ENCODE results near the gene TMEM183A.
A peak's percentile ranks its signal among the peaks of the same experiment; 100 is the strongest.

TMEM183A gene

GRCh38 chr1:203033287-203033686 lies 26.1 kb downstream of the TMEM183A start:
- DNase-seq, result no peak

- DNase-seq, result no peak
These were observed 26.7 kb downstream of the TMEM183A start for GRCh38 chr1:203033917-203034316.

- no peak for DNase-seq
These were observed 27.4 kb downstream of the TMEM183A start for GRCh38 chr1:203034422-203035110.

DNA sequence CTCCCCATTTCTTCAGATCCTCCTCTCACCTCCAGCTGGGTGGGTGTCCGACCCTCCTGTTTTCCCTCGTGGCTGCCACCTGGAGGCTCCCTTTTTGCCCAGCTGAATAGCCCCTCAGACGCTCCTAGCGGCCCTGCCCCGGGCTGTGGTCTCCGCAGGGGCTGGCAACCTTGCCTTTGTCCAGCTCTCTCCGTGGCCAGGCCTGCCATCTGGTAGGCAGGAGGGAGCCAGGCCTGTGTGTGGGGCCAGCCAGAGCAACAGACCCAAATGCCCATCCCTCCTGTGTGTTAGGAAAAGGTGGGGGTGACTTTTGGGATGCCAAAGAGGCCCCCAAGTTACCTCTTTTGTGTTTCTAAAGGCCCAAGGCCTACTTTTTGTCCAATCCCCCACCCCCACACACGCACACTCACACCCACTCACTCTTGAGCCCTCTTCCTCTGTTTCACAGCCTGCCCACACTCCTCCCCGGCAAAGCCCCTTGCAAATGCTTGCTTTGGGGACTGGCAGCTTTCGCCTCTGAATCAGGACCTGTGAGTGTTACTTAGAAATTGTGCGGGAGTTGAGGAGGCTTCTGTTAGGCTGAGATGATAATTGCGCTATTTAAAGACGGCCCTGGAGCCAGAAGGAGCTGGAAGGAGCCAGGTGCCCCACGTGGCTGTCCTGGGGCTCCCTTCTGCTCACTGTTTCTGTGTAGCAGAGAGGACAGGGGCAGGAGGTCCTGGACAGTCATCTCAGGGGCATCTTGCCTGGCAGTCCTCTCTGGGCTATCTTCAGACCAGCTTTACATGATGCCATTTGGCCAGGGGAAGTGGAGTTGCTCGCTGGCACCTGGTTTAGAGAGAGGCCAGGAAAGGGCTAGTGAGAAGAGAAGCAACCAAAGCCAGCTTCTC lies 28.2 kb downstream of the TMEM183A start:
- DNase-seq, result no peak

GRCh38 chr1:203036135-203036534 lies 29.0 kb downstream of the TMEM183A start:
- DNase-seq, result no peak

DNA sequence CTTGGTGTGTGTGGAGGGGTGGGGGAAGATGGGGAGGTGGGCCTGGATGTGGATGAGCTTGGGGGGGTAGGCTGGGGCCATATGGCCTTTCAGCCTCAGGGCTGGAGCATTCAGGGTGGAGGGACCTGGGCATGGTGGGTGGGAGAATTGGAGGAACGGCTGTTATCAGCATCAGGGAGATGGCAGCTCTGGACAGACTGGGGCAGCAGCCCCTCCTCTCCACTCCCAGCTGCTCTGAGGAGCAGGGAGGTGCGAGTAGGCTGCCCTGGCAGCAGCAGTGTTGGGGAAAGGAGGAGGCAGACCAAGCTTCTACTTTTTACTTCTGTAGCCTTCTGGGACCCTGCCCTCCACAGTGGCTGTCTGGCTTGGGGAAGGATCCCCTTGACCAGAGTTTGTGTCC lies 29.4 kb downstream of the TMEM183A start:
- DNase-seq, result no peak

DNA sequence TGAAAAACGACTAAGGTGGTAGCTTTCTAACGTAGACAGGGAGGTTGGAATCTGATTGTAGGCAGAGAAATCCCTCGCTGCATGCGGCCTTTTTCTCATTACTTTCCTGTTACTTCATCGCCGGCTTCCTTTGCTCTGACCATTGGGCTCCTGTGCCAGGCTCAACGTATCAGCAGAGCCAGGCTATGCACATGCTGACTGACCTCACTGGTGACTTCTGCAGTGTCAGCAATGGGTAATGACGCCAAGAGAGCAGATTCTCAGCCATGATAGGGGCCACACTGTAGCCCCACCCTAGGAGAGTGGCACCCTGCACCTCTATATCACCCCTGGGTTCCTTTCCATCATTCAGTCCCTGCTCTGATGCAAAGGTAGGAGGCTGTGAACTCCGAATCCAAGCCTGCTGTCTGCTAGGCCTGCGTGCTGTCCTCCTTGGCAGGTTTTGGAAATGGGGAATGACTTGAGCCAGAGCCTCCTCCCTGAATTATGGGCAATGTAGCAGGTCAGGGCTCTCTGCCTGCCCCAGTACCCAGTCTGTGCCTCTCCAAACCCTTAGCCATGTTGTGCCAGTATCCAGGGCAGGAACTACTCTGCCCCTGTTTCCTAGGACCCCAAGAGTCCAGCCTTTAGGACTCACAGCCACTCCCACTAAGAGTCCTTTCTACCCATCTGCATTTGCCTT lies 30.5 kb downstream of the TMEM183A start:
- no peak for DNase-seq

DNA sequence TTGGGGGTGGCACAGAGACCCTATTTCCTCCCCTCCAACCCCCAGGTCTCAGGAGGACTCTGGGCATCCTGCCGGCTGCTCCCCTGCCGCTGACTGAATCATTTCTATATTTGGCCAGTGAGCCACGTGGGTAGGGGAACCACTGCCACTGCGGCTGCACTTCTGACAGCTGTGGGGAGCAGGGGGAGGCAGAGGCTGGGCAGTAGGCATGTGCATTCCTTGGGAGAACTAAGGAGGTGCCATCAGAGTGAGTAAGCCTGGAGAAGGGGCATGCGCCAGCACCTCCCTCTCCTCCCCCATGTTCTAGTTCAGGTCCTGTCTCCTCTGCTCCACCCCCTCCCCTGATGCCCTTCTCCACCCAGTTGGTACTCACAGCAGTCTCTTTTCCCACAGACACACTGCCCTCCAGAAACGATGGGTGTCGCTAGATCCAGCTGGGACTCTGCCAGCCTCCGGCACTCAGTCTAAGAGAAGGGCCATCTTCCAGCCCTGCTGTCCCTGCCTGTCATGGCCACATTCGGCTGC lies 31.1 kb downstream of the TMEM183A start:
- DNase-seq, result no peak

DNA sequence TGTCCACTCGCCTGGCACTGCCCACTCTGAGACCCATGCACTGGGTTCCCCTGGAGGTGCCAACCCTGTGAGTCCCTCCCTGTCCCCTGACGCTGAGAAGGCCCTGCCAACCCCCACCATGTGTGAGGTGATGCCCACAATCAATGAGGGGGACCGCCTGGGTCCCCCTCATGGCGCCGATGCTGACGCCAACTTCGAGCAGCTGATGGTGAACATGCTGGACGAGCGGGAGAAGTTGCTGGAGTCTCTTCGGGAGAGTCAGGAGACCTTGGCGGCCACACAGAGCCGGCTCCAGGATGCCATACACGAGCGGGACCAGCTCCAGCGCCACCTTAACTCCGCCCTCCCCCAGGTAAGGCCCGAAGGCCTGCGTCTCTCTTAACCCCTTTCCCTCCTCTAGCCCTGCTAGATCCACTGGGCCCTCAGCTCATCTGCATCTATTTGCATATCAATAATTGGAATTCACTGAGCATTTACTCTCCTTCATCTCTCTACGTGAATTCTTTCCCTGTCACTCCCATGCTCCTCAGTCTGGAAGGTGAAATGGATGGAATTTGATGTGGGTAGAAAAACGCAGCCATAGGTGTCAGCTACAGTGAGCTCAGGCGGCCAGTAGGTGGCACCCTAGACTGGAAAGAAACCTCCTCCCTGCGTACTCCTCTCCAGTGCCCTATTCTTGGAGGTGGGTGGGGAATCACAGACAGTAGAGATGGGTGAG lies 31.9 kb downstream of the TMEM183A start:
- peak; percentile 83 for DNase-seq

GRCh38 chr1:203039609-203040512 lies 32.7 kb downstream of the TMEM183A start:
- DNase-seq, result no peak

- no peak for DNase-seq
These were observed 33.5 kb downstream of the TMEM183A start for GRCh38 chr1:203040513-203041275.

DNA sequence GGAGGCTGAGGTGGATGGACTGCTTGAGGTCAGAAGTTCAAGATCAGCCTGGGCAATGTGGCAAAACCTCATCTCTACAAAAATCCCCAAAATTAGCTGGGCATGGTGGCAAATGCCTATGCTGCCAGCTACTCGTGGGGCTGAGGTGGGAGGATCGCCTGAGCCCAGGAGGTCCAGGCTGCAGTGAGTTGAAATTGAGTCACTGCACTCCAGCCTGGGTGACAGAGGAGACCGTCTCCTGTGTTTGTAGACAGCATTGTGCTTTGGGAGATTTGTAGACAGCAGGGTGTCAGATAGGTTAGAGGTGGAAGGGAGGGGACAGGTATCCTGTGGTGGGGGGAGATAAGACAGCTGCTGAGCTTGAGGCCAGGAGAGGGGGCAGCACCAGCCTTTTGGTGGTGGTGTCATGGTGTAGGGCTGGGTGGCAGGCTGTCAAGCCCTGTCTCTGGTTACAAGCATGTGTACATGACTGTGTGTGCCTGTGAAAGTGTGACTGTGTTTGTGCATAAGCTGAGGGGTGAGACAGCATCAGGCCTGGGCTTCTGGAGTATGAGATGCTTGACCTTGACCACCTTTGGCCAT lies 34.3 kb downstream of the TMEM183A start:
- no peak for DNase-seq

- no peak for DNase-seq
These were observed 36.8 kb downstream of the TMEM183A start for GRCh38 chr1:203043830-203044545.

- DNase-seq, result no peak
These were observed 37.5 kb downstream of the TMEM183A start for GRCh38 chr1:203044546-203045250.

GRCh38 chr1:203045336-203045735 lies 38.2 kb downstream of the TMEM183A start:
- DNase-seq, result no peak

GRCh38 chr1:203045821-203046594 lies 38.8 kb downstream of the TMEM183A start:
- no peak for DNase-seq

DNA sequence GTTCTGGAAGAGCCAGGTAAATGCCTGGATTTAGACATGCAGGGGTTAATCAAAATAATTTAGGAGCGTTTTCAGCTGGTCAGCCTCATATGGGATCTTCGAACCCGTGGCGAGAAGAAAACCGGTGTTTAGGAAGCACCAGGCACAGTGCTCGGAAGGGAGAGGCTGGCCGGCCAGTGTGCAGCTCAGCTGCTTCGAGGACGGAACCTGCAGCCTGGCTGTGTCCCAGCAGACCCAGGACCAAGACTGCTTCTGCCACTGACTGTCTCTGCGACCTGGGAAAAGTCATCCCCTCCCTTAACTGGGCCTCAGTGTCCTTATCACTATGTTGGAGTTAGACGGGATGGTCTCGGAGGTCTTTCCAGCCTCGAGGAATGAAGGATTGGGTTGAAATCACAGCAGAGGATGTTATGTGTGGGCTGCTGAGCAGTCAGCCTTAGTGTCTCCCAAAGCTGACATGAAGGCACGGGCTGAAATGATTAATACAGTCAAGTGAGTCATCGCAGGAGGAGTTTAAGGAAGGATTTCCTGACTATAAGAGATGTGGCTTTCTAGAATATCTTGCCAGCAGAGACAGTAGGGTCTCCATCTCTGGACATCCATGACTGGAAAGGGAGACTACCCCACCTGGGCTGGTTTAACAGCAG lies 39.9 kb downstream of the TMEM183A start:
- DNase-seq, result no peak

DNA sequence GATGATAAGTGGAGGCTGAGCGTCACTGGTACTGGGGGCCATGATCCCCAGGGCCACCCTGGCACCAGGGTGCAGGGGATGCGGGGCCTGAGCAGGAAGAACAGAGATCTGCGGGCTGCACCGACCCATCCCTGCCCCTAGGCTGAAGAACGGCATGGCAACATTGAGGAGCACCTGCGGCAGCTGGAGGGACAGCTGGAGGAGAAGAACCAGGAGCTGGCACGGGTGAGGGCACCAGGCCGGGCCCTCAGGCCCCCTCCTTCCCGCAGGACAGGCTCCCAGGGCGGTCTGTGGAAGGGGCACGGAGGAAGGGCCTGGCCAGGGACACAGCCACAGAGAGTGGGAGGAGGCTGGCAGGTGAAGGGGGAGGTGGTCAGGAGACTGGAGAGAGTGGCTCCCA lies 40.9 kb downstream of the TMEM183A start:
- no peak for DNase-seq
